ENCODE measurements around the gene LYZL4.

Gene LYZL4

DNA sequence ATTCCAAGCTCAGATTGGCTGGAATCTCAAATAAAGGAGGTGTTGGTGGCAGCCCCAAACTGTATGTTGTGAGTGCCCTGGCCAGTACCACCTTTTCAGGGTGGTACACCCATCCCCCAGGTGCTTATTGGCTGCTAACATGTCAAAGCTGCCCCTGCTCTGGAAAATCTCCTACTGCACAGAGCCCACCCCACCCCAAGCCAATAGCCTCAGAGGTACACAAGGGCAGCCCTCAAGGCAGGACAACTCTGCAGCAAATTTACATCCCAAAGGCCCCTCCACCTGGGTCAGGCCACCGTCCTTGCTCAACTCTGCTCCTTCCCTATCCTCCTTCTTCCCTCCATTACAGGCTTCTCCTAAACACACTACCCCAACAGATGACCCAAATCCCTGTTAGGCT lies 37.1 kb upstream of the LYZL4 start:
- H3K4me3 ChIP-seq (ENCODE audit: low read depth, low read length): no peak overlapping the region
- DNase-seq (ENCODE audit: low read depth): no peak
- TF ChIP-seq, protein P1, sequence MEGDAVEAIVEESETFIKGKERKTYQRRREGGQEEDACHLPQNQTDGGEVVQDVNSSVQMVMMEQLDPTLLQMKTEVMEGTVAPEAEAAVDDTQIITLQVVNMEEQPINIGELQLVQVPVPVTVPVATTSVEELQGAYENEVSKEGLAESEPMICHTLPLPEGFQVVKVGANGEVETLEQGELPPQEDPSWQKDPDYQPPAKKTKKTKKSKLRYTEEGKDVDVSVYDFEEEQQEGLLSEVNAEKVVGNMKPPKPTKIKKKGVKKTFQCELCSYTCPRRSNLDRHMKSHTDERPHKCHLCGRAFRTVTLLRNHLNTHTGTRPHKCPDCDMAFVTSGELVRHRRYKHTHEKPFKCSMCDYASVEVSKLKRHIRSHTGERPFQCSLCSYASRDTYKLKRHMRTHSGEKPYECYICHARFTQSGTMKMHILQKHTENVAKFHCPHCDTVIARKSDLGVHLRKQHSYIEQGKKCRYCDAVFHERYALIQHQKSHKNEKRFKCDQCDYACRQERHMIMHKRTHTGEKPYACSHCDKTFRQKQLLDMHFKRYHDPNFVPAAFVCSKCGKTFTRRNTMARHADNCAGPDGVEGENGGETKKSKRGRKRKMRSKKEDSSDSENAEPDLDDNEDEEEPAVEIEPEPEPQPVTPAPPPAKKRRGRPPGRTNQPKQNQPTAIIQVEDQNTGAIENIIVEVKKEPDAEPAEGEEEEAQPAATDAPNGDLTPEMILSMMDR (IDR thresholded peaks at IDR 0.05; ENCODE audit: control insufficient read depth, extremely low read depth, insufficient read depth): no peak

DNA sequence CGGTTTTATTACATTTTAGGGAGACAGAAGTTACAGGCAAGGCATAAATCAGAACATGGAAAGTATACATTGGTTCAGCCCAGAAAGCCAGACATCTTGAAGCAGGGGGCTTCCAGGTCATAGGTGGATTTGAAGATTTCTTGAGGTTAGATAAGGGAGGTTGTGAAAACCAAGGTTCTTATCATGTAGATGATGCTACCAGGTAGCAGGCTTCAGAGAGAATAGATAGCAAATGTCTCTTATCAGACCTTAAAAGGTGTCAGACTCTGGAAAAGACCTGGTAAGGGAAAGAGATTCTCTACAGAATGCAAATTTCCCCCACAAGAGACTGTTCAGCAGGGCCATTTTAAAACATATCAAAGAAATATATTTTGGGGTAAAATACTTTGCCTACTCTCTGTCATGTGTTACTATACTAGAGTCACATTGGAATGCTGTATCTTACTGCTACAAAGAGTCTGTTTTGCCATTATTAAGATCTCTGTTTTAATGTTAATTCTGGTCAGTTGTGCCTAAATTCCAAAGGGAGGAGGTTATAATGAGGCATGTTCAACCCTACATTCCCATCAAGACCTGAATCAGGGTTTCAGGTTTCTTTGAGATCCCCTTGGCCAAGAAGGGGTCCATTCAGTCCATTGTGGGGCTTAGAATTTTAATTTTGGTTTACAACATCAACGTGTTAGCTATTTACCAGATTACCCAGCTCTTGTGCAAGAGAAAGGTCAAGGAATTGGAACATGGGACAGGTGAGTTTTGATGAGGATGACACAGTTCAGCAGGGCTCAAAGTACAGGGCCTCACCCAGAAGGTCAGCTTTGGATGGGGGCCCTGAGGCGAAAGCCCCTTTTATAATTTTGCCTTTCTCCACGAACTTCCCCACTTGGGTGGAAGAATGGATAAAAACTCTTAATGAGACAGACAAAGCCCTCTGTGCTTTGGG lies 36.0 kb upstream of the LYZL4 start:
- TF ChIP-seq, protein P1 (IDR thresholded peaks at IDR 0.05; ENCODE audit: control insufficient read depth, extremely low read depth, insufficient read depth): no peak
- no peak overlapping the region for H3K4me3 ChIP-seq (ENCODE audit: low read depth, low read length)
- DNase-seq (ENCODE audit: low read depth): no peak

DNA sequence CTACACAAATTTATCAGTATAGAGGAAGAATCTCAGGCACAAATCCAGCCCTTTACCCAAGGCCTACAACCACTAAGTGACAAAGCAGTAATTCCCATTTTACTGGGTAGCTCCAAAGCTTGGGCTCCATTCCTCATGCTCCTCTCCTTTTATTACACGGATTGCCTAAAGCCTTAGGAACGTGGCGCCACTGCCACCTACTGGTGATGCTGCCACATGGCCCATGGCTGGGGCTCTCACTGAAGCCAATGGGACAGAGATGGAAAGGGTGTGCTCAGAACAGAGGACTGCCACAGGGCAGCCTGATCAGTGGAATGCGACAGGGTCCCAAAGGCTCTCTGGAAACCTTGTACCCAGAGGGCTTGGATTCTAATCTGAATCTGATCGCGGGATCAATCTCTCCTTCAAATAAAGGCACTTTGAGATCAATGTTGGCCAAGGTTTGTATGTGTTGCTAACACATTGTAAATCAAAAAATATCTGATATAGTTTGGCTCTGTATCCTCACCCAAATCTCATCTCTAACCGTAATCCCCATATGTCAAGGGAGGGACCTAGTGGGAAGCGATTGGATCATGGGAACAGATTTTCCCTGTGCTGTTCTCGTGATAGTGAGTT lies 33.5 kb upstream of the LYZL4 start:
- H3K4me3 ChIP-seq (ENCODE audit: low read depth, low read length): no peak overlapping the region
- TF ChIP-seq, protein P1 (IDR thresholded peaks at IDR 0.05; ENCODE audit: control insufficient read depth, extremely low read depth, insufficient read depth): peak; percentile 100
- peak; percentile 60 for DNase-seq (ENCODE audit: low read depth)

DNA sequence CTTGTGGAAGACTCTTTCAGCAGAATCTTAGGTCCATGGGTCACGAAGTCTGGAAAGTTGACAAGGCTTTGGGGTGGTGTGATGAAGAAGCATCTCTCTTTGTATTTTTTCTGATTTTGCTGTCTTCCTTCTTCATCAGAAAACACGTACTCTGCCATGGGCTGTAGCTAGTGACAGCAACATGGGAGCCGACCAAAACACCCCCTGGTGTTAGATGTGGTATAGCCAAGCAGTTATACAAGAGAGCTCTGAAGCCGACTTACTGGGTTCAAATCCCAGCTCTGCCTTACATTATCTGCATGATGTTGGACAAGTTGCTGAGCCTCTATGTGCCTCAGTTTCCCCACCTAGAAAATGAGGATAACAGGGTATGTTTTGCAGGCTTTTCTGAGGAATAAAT lies 32.9 kb upstream of the LYZL4 start:
- DNase-seq (ENCODE audit: low read depth): no peak
- TF ChIP-seq, protein P1 (IDR thresholded peaks at IDR 0.05; ENCODE audit: control insufficient read depth, extremely low read depth, insufficient read depth): no peak
- H3K4me3 ChIP-seq (ENCODE audit: low read depth, low read length): no peak overlapping the region

DNA sequence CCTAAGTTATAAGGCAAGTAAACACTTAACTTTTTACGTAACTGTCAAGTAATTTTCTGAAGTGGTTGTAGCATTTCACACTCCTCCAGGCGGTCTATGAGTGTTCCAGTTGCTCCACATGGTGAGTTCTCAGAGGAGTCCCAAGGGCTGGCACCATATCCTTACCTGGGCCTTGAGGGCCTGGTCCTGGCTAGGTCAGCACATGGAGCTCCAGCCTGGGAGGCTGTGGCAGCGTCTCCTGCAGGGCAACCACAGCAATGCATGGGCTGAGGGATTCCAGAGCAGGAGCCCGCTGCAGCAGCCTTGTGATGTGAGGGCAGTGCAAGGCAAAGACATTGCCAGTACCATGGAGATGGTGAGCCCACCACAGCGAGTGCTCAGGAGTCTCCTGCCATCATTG lies 32.2 kb upstream of the LYZL4 start:
- no peak overlapping the region for H3K4me3 ChIP-seq (ENCODE audit: low read depth, low read length)
- TF ChIP-seq, protein P1 (IDR thresholded peaks at IDR 0.05; ENCODE audit: control insufficient read depth, extremely low read depth, insufficient read depth): no peak

DNA sequence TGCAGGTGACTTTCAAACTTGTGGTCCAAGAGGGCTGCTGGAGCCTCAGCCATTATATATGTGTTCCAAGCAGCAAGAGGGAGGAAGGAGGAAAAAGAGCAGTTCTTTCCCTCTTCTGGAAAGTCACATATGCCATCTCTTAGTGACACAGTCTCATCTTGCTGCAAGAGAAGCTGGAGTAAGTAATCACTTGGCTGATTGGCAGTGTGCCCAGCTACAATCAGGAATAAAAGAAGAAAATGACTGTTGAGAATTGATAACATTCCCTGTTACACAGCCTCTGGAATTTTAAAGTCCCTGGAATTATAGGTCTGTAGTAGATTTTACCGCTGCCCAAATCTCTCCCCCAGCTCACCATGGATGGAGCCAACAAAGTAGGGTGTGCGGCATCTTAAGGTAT lies 31.4 kb upstream of the LYZL4 start:
- no peak for DNase-seq (ENCODE audit: low read depth)
- H3K4me3 ChIP-seq (ENCODE audit: low read depth, low read length): no peak overlapping the region
- TF ChIP-seq, protein P1 (IDR thresholded peaks at IDR 0.05; ENCODE audit: control insufficient read depth, extremely low read depth, insufficient read depth): no peak

More for the DNA sequence above, 32.2 kb upstream of the LYZL4 start:
- no peak for DNase-seq (ENCODE audit: low read depth)

All from LNCaP clone FGC (cell line).